GM21360 (cell line): ENCODE measurements around the gene DCUN1D5.

Source experiments
- ATAC-seq: cut with Tn5 transposase; IDR thresholded peaks from one replicate; pipeline ENCODE4 v1.9.1; 2021; ENCODE audit warnings: mild to moderate bottlenecking, moderate library complexity; ENCODE audit not compliant: unreplicated experiment

Gene DCUN1D5

GRCh38 chr11:103055221-103055890 is 36.6 kb downstream of the DCUN1D5 start:
- ATAC-seq = peak; percentile 84

GRCh38 chr11:103053997-103054396 is 38.0 kb downstream of the DCUN1D5 start:
- no peak for ATAC-seq

- no peak for ATAC-seq
Measured at GRCh38 chr11:103051981-103052380, 40.0 kb downstream of the DCUN1D5 start.

- ATAC-seq = no peak
Measured at GRCh38 chr11:103051151-103051801, 40.7 kb downstream of the DCUN1D5 start.

- no peak for ATAC-seq
Measured at GRCh38 chr11:103050351-103050750, 41.6 kb downstream of the DCUN1D5 start.

GRCh38 chr11:103047837-103048236 is 44.1 kb downstream of the DCUN1D5 start:
- ATAC-seq = no peak

- no peak for ATAC-seq
Measured at GRCh38 chr11:103043826-103044678, 47.9 kb downstream of the DCUN1D5 start.

- no peak for ATAC-seq
Measured at GRCh38 chr11:103042161-103042560, 49.8 kb downstream of the DCUN1D5 start.

GRCh38 chr11:103035791-103036434 is 56.0 kb downstream of the DCUN1D5 start:
- ATAC-seq = peak; percentile 97

GRCh38 chr11:103035216-103035615 is 56.7 kb downstream of the DCUN1D5 start:
- no peak for ATAC-seq

GRCh38 chr11:103031834-103032233 is 60.1 kb downstream of the DCUN1D5 start:
- no peak for ATAC-seq

GRCh38 chr11:103029401-103029800 is 62.6 kb downstream of the DCUN1D5 start:
- ATAC-seq = no peak

- peak; percentile 97 for ATAC-seq
Measured at GRCh38 chr11:103028304-103029020, 63.5 kb downstream of the DCUN1D5 start.

- ATAC-seq = no peak
Measured at GRCh38 chr11:103024086-103024485, 67.9 kb downstream of the DCUN1D5 start.

- no peak for ATAC-seq
Measured at GRCh38 chr11:103016031-103016430, 75.9 kb downstream of the DCUN1D5 start.

GRCh38 chr11:103013421-103013820 is 78.5 kb downstream of the DCUN1D5 start:
- ATAC-seq = no peak
